ENCODE measurements around the gene ESYT2.

GRCh38 chr7:158748335-158748734, 81.0 kb downstream of the ESYT2 start:
- TF ChIP-seq CTCF (IDR thresholded peaks at IDR 0.05; ENCODE audit: low read length) (no peak), EZH2phosphoT487 (IDR thresholded peaks at IDR 0.05; ENCODE audit: low read length) (no peak), EZH2 (optimal IDR thresholded peaks at IDR 0.05; ENCODE audit: low read depth, low read length) (no peak)
